A549 treated with dexamethasone at 1 μM for 4 hours (cell line): ENCODE measurements around the gene VIT. TPM values are rescaled to one million over a fixed set of nuclear protein-coding genes. Genes with fewer than 3 reads are reported as not detected.

Source experiments
- total RNA-seq: library from RNA; stranded (reverse); fragments of 200-300 nt; extraction: Qiagen RNA extraction; gene quantifications from 5 replicates; pipeline ENCODE4 v1.2.3, GENCODE V29; 2022

VIT gene
- total RNA-seq: not detected in 5 replicates

GRCh38 chr2:36696533-36696932 is at the start of gene VIT:
Gene VIT, plus strand, starts transcription at chr2:36696707. Its CDS starts 19,664 bp downstream, at chr2:36716371.

Other genes with a start within 250 kb of the VIT start
- 38.5 to 50.1 TPM (median 41.9 TPM) in 5 replicates for gene FEZ2, start 98.5 kb upstream of the VIT start, total RNA-seq